Measurements from ENCODE around the gene TRMT10A.
A peak's percentile ranks its signal among the peaks of the same experiment; 100 is the strongest.
"Not testable (repeated sequence)": the region's sequence is repeated elsewhere in the genome, so short reads cannot be mapped to it uniquely, and the experiment has no call there.

Gene TRMT10A

DNA sequence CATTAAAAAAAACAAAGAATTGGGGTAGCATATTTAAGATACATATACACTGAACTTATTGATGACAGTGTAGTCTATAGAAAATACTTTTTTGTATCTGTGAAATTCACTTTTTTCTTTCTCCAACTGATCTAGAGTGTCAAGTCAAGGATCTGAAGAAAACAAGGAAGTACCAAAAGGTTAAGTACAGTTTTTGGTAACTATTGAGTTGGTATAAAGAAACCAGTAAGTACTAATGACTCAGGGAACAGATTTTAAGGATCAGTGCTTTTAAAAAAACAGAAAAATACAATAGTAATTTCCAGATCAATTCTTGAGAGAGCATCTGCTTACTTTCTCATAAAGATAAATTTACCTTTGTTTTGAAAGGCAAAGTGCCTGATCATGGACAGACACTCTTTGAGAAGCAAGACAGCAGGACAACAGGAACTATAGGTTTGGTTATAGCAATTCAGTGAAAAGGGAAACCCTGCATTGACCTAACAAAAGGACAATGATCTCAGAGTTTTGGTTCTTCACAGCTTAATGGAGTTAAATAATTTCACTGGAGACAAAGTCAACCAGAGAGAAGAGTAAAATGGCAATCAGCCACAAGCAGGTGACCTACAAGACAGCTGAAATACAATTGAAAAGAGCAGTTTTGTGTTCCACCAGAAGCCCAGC lies 23.4 kb downstream of the TRMT10A start:
- DNase-seq: no peak

DNA sequence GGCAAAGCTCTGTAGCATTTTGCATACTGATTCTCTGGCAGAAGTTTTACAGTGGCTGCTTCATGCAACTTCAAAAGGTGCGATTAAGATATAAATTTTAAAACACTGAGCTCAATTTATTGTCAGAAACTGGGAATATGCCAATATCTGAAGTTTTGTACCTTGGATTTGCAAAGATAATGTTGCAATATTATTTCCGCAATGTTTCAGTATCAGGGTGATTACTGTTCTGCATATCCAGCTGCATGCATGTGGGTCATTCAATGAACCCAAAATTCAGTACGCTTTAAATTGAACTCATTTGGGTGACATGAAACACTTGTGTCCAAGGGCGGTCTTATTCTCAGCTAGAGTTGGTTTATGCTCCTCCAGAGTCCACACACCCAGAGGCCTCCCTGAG lies 26.2 kb downstream of the TRMT10A start:
- DNase-seq: no peak

DNA sequence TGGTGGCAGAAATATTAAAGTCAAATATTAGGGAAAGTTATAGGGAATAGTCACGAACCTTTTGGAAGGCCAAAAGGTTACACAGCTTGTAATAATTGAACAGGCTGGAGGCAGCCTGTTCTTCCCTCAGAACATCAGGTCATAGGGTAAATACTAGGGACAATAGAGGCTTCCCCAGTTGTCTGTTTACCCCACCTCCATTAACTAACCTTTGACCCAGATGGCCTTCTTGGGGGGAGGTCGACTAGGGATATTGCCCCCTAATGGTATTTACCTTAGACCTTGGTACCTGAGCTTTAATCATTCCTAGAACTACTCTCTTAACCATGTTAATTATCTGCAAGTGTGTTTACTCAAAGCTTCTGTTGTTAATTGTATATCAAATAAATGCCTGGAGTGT lies 27.0 kb downstream of the TRMT10A start:
- no peak for DNase-seq

DNA sequence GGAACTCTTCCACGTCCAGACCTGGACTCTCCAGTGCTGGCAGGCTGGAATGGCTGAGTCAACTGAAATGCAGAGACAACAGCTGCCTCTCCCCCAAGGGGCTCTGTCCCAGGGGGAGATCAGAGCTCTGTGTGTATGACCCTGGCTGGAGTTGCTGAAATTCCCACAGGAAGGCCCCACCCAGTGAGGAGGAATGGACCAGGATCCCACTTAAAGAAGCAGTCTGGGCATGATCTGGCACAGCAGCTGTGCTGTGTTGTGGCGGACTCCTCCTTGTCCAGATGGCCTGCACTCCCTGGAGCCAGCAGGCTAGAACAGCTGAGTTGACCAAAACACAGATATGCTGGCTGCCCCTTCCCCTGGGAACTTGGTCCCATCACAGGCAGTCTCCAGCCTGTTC lies 27.6 kb downstream of the TRMT10A start:
- no peak for DNase-seq

DNA sequence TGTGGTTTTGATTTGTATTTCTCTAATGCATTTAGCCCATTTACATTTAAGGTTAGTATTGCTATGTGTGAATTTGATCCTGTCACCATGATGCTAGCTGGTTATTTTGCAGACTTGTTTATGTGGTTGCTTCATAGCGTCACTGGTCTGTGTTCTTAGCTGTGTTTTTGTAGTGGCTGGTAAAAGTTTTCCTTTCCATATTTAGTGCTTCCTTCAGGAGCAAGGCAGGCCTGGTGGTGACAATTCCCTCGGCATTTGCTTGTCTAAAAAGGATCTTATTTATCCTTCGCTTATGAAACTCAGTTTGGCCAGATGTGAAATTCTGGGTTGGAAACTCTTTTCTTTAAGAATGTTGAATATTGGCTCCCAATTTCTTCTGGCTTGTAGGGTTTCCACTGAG lies 29.1 kb downstream of the TRMT10A start:
- not testable (repeated sequence) for DNase-seq

DNA sequence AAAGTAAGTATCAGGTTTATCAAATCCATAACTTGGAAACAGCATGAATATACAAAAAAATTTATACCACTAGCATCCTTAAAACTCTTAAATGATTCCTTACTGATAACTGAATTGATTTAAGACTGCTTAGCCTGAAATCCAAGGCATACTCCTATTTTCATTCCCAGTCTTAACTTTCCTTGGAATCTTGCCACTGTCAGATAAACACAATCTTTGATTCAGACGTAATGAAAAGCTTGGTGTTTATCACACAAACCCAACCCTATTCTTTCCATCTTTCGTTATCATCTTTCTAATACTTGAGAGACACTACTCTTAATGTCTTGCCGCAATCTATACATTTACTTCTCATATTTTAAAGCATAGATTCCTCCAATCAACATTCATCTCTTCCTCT lies 33.9 kb downstream of the TRMT10A start:
- no peak for DNase-seq

DNA sequence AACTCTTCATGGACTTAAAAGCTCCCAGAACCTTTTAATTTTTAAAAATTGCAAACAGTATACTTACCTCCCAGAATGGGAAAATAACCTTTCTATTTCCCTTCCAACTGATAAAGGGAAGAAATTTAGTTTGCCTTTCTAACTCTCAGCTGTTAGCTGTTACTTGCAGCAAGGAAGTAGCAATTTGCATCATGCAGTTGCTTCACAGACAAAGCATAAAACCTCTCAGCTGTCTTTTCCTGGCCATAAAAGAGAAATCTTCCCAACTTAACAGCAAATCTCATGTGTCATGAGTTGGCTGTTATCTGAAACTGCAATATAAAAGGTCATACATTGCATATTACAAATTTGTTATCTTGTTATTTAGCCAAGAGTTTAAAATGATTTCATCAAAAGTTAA lies 34.6 kb downstream of the TRMT10A start:
- no peak for DNase-seq

DNA sequence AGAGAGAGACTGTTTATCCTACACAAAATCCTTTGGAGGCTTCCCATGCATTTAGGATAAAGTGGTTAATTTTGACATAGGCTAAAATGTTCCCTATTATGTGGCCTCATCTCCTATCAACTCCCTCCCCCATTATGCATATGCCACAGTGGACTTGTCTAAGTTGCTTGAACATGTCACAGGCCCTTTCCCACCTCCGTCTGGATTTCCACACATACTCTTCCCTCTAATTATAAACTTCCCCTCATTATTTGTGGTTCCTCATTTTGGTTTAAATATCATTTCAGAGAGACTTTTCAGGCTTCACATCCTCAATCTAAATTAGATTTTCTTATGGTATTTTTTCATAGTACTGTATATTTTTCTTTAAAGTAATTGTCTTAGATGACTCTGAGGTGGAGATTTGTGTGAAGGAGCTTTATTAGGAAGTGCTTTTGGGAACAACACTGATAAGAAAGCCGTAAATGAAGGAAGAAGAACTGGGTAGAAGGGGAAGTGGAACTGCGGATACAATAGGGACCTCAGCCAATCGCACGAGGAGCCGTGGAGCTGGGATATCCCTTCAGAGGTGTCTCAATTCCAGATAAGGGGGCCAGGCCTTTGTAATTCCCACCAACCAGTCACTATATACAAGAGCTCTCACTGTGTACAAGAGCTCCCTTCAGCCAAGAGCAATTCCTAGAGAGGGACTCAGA lies 45.1 kb downstream of the TRMT10A start:
- no peak for DNase-seq

DNA sequence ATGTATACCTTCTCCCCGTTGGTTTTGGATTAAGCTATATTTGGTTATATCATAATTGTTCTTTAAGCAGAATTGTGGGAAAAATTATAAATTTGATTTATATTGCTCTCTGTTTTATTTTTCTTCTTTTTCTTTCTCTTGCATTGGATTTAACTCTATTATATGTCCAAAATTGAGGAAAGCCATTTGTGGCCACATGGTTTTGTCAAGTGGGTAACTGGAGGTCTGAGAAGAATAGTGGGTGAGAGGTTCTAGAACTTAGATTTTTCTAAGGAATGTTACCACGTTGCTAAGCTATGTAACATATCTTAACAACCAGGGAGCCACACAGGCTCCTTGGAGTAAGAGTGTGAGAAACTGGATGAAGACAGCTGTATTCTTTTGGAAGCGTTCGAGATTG lies 53.1 kb downstream of the TRMT10A start, which contains the start of gene C4orf17:
Gene C4orf17 (plus strand): TSS at position 301 of the 400 bp plus-strand sequence. CDS start 2,061 bp downstream, outside the sequence.
- no peak for DNase-seq

DNA sequence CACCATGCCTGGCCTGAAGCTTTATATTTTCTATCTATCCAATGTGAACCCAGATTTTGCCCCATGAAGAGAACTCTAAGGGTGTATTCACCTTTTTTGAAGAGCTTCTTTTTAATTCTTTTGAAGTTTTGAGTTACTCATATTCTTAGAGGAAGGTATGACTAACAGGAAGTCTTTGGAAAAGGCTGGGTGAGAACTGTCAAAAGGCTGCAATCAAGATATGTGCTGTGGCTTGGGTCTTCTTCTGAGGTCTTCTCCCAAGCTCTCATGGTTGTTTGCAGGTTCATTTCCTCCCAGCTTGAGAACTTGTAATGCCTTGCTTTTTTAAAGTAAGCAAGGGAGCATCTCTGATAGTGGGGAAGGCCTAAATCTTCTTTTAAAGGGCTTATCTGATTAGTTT lies 56.1 kb downstream of the TRMT10A start:
- DNase-seq: peak; percentile 12

DNA sequence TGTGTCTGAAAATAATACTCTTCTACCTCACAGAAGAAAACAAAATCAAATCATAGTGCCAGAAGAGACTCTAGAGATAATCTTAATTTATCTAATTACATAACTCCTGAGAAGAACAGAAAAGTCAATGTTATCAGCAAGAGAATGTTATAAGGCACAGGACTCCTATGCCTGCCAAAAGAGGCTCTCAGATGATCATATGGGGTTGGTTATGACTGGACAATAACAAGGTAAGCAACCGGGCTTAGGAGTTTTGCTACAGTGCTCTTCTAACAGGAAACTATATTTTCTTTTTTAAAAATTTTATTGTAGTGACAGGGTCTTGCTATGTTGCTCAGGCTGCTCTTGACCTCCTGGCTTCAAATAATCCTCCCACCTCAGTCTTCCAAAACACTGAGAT lies 56.5 kb downstream of the TRMT10A start:
- no peak for DNase-seq

DNA sequence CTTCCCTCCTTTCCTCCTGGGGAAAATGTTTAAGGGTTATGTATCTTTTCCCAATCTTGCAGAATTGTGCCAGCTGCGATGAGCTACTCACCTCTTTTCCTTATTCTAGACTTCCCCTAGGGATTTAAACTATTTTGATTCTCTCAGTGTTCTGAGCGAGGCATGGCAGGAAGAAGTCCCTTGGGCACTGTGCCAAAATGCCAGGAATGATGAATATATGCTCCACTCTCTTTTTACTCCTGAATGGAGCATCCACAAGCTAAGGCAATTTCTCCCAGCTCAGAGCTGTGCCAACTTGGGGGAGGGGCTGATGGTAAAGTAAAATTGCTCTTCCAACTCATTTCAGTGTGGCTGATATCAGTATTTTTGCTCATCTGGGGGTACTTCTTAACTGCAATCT lies 57.1 kb downstream of the TRMT10A start:
- no peak for DNase-seq

DNA sequence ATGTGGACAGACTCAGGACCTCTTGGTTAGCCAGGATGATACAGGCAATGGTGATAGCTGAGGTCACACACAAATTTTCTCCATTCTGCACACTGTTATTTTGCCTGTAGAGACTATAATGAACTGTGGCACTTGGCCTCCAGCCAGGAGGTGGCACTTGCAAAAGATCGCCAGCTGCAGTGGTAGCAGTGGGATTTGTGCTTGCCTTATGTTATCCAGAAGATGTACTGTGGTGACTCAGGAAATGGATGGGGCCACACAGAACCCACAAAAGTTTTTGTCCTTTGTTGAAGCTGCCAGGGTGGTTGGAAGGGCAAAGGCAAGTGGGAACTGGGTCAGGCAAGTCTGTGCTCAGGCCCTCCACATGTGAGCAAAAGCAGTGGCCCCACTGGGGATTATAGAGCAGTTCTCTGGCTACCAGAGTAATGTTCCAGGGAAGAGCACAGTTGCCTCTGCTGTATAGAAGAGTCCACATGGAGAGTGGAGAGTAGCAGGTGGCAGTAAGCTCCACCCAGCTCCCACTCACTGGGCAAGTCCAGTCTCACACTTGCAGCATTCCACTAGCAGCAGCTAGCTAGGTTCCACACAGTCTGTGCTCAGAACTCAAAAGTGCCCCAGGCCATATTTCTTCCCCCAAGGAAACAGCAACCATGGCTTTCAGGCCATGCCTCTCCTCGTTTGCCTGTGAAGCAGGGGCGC lies 58.9 kb downstream of the TRMT10A start:
- no peak for DNase-seq

All from activated gamma-delta T cell treated with Interleukin-2 at 50 U/mL for 16 hours (primary cell).